Neural progenitor cell (in vitro differentiated cells): ENCODE data around the gene SEPTIN12.

Experiments used
- CTCF ChIP-seq: fragments of 200-600 bp; sonication (generic); IDR thresholded peaks from 2 replicates; pipeline ENCODE4 v1.5.1; 2017; ENCODE audit warnings: antibody characterized with exemption, mild to moderate bottlenecking
- EZH2 ChIP-seq: fragments of 200-600 bp; sonication (generic); IDR thresholded peaks from 2 replicates; pipeline ENCODE4 v1.6.1; 2017; ENCODE audit warnings: antibody characterized with exemption, mild to moderate bottlenecking, moderate library complexity

- TF ChIP-seq CTCF (no peak), EZH2 (no peak)
Observed at GRCh38 chr16:4777339-4778049, 10.7 kb downstream of the SEPTIN12 start.
